HEK293T (cell line): Measurements from ENCODE around the gene TP63.

ENCODE experiments used
- CTCF ChIA-PET: fragments of 350-600 bp; formaldehyde crosslinking; extraction: SDS; loops from one replicate; lab custom pipeline; 2021; ENCODE audit warnings: antibody characterized with exemption, inconsistent platforms; lab: Yijun Ruan, JAX
- POLR2A ChIA-PET: fragments of 350-600 bp; formaldehyde crosslinking; extraction: SDS; loops from one replicate; lab custom pipeline; 2020; ENCODE audit warnings: antibody characterized with exemption, inconsistent platforms; lab: Yijun Ruan, JAX
- DNase-seq: peaks from one replicate; pipeline ENCODE4 v3.0.0; 2012; ENCODE audit warnings: mixed read lengths; ENCODE audit errors: extremely low spot score
- BHLHE40 ChIP-seq: fragments of 450-650 bp; IDR thresholded peaks from 2 replicates; pipeline ENCODE4 v1.6.1; 2016; ENCODE audit warnings: mild to moderate bottlenecking, moderate library complexity, borderline replicate concordance
- FOXM1 ChIP-seq: fragments of 450-650 bp; IDR thresholded peaks from 2 replicates; pipeline ENCODE4 v1.6.1; 2017; ENCODE audit warnings: mild to moderate bottlenecking, borderline replicate concordance
- TARDBP ChIP-seq: fragments of 450-650 bp; IDR thresholded peaks from 2 replicates; pipeline ENCODE4 v1.6.1; 2016
- TF ChIP-seq, protein P1 (sequence below): fragments of 450-650 bp; IDR thresholded peaks from 2 replicates; pipeline ENCODE4 v1.6.1; 2016

The TP63 gene

GRCh38 chr3:189945935-189946709 is 314.9 kb downstream of the TP63 start:
- ChIA-PET POLR2A (no interaction called here), CTCF (no interaction called here)
- TF ChIP-seq BHLHE40 = no peak
- no peak for TF ChIP-seq TARDBP
- TF ChIP-seq, protein P1, sequence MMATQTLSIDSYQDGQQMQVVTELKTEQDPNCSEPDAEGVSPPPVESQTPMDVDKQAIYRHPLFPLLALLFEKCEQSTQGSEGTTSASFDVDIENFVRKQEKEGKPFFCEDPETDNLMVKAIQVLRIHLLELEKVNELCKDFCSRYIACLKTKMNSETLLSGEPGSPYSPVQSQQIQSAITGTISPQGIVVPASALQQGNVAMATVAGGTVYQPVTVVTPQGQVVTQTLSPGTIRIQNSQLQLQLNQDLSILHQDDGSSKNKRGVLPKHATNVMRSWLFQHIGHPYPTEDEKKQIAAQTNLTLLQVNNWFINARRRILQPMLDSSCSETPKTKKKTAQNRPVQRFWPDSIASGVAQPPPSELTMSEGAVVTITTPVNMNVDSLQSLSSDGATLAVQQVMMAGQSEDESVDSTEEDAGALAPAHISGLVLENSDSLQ = no peak
- TF ChIP-seq FOXM1 = no peak
- DNase-seq = no peak
